HG03060 (cell line): Measurements from ENCODE around the gene CAMK4.

ENCODE experiments used
- ATAC-seq: cut with Tn5 transposase; IDR thresholded peaks from one replicate; pipeline ENCODE4 v1.9.1; 2021; ENCODE audit warnings: low read depth, moderate number of reproducible peaks; ENCODE audit not compliant: unreplicated experiment

Gene CAMK4

GRCh38 chr5:111223787-111224560 is at the start of gene CAMK4:
Gene CAMK4 (plus strand): TSS chr5:111224384. CDS start chr5:111224484, 100 bp downstream.
- peak; percentile 30 for ATAC-seq

GRCh38 chr5:111183064-111183463 is 41.1 kb upstream of the CAMK4 start:
- no peak for ATAC-seq

- no peak for ATAC-seq
These were observed 37.1 kb upstream of the CAMK4 start for GRCh38 chr5:111187079-111187478.

GRCh38 chr5:111194053-111194452 is 30.1 kb upstream of the CAMK4 start:
- no peak for ATAC-seq

GRCh38 chr5:111194925-111195324 is 29.3 kb upstream of the CAMK4 start:
- no peak for ATAC-seq

DNA sequence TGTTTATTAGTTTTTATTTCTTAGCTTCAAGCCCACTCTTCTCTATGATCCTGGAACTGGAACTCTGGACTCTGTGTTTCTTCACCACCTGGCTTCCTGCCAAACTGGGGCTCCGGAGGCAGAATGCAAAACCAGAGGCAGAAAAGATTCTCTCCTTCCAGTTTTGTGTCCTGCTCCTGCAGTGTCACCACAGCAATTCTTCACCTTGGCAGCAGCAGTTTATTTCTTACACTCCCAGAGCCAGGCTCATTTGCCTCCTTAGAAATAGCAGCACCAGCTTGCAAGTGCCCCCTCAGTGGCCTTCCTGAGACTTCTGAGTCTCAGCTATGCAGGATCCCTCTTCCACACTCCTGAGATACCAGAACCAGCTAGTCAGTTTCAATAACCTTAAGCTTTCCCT is 26.7 kb upstream of the CAMK4 start:
- no peak for ATAC-seq

DNA sequence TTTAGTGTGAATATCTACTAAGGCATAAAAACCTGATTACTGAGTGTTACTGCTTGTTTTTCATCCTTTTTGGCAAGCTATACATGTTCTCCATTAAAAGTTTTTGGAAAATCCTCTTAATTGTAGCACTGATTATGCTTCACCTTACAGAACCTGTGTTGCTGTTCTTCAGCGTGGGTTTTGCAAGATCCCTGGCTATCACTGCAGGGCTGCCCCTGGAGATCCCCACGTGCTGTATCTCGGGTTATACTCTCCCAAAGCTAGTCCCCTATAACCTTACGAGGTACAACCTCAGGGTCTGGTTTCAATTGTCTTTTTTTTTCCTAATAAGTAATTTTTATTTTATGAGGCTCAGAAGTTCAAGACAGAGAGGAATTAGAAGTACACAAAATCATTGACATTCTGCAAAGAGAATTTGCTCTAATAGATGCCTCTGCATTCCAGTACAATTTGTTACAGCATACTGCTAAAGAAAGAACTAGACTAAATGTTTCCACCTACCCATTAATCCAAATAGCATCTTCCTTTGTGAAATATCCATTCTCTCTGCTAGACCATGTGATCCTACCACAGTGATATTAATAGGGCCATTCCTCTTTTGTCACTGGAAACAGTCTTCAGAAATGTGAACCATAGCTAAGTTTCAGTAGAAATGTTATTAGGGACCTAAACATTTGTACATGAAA is 25.8 kb upstream of the CAMK4 start:
- no peak for ATAC-seq

DNA sequence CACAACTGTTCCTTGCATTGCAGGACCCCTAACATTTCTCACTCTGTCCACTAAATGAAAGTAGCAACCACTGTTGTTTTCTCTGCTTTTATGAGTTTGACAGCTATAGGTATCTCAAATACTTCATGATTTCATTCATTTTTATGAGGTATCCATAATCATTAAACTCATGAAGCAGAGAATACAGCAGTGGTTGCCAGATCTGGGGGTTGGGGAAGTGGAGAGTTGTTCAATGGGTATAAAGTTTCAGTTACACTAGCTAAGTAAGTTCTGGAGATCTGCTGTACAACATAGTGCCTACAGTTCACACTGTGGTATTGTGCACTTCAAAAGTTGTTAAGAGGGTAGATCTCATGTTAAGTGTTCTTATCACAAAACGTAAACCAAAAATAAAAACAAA is 23.4 kb upstream of the CAMK4 start:
- no peak for ATAC-seq

GRCh38 chr5:111201705-111202104 is 22.5 kb upstream of the CAMK4 start:
- ATAC-seq: no peak

GRCh38 chr5:111211341-111211740 is 12.8 kb upstream of the CAMK4 start:
- peak; percentile 91 for ATAC-seq

DNA sequence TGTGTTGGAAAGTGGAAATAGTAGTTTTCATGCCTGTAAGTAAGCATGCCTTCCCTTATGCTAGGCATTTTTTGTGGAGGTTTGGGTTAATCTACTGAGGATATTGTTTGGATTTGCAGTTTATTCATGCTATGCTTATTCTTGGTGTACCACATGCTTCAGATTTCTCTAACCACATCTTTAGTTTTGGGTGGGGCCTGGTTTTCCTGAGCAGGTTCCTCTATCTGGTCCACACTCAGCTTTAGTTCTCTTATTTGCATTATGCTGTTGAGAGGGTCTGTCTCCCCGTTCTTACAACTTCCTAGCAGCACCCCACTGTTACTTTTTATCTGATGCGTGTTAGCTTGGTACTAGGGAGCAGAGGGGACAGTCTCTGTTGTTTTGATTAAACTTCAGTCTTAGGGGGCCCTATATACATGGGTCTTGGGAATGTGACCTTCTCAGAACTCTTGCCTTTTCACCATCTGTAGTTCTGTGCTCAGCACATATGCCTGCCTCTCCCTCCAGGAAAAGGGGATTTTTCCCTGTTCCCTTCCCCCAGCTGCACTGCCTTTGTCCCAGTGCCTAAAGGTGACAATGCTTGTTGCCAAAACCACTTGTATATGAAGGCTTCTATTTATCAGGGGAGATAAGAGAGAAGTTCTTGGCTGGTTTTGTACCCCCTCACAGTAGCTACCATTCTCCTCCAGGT is 10.0 kb upstream of the CAMK4 start:
- ATAC-seq: no peak

DNA sequence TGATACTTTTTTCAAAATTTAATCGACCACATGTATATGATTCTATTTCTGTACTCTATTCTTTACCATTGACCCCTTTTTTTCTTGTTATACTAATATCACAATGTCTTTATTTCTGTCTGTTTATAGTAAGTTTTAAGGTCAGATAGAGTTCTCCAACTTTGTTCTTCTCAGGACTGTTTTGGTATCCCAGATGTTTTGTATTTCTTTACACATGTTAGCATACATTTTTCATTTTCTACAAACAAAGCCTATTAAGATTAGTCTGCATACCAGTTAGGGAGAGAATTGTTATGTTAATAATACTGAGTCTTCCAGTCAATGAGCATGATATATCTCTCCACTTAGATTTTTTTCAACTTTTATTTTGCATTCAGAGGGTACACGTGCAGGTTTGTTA is 8.2 kb upstream of the CAMK4 start:
- no peak for ATAC-seq

GRCh38 chr5:111221139-111221538 is 3.0 kb upstream of the CAMK4 start:
- no peak for ATAC-seq

GRCh38 chr5:111223101-111223786 is 940 bp upstream of the CAMK4 start:
- ATAC-seq: no peak

GRCh38 chr5:111224561-111225345 is 569 bp downstream of the CAMK4 start:
- peak; percentile 6 for ATAC-seq

GRCh38 chr5:111225926-111226325 is 1.7 kb downstream of the CAMK4 start:
- no peak for ATAC-seq

- ATAC-seq: no peak
These were observed 2.4 kb downstream of the CAMK4 start for GRCh38 chr5:111226556-111226955.

GRCh38 chr5:111227226-111227782 is 3.1 kb downstream of the CAMK4 start:
- ATAC-seq: no peak

GRCh38 chr5:111227801-111228200 is 3.6 kb downstream of the CAMK4 start:
- no peak for ATAC-seq
